Measurements from ENCODE around the gene ADRA2A. TPM values are rescaled to one million over a fixed set of nuclear protein-coding genes. Genes with fewer than 3 reads are reported as not detected.
A peak's percentile ranks its signal among the peaks of the same experiment; 100 is the strongest.

The ADRA2A gene
- total and polyA plus RNA-seq, 10 of the 15 experiments (the other 5 are each of a cell fraction or from before 2014, with no cell fraction given), result 0.08 TPM; not detected in 9

- no peak for ATAC-seq
- 15% methylated on average over 15 of the region's 18 CpGs for WGBS (ENCODE audit: insufficient coverage, insufficient replicate concordance, low lambda C conversion rate, missing lambda C conversion rate)
- Histone ChIP-seq H3K9ac (ENCODE audit: control insufficient read depth, insufficient read depth, low read length) (no peak overlapping the region), H3K27me3 (replicated peaks in 1 of 2; ENCODE audit: control insufficient read depth in 2 of 2, insufficient read depth in 2 of 2, low read length in 1 of 2) (peaks cover 10 to 23% of the 10 kb centered on the region in 2 experiments), H3K4me1 (ENCODE audit: control insufficient read depth, insufficient read depth, low read length) (no peaks in the 10 kb centered on the region), H3K9me3 (replicated peaks; ENCODE audit: control insufficient read depth, insufficient read depth, low read length) (no peaks in the 10 kb centered on the region; the same call in 2 of the 3 replicates), H3K4me3 (0 out of 2 replicates have a peak overlapping the region, but pooled peaks have one; percentile 45), H3K79me2 (ENCODE audit: control insufficient read depth, insufficient read depth, low read length) (no peaks in the 10 kb centered on the region), H3K36me3 (ENCODE audit: control insufficient read depth in 2 of 2, insufficient read depth in 2 of 2, low read length in 1 of 2) (no peaks in the 10 kb centered on the region), H3K27ac (ENCODE audit: control insufficient read depth, insufficient read depth) (no peak overlapping the region), H4K20me1 (ENCODE audit: control insufficient read depth, insufficient read depth) (no peaks in the 10 kb centered on the region), H2AFZ (ENCODE audit: control insufficient read depth, low read depth, low read length) (peak overlapping the region; percentile 46; the same call in 1 of the 2 replicates), H3K4me2 (ENCODE audit: control insufficient read depth, insufficient read depth) (peak overlapping the region; percentile 83)
- in situ Hi-C loops (cut with MboI) (no loop called here), intact Hi-C loops (cut with micrococcal nuclease; ENCODE audit: unreplicated experiment) (loop anchor here (5.0 to 10.0 kb wide), 2 partner anchors 331 to 522 kb away; no protein-coding TSS in a partner anchor)
- no TSS peak for BruUV-seq (replicated peaks)
- ChIA-PET RAD21 (ENCODE audit: unreplicated experiment) (interaction anchor here (1.1 kb wide), 1 partner anchor 344 kb away, joined by 3 read pairs; no protein-coding TSS in a partner anchor), CTCF (interaction anchor here (0.8 to 1.3 kb wide), 4 partner anchors 272 to 1061 kb away, joined by 3 to 5 read pairs (median 4); no protein-coding TSS in a partner anchor), SMC1A (ENCODE audit: uncharacterized antibody, unreplicated experiment) (interaction anchor here (1.3 to 1.7 kb wide), 4 partner anchors 11 to 523 kb away, joined by 3 to 5 read pairs (median 4); no protein-coding TSS in a partner anchor), POLR2A (no interaction called here)
- no peak for FAIRE-seq
- DNase-seq (ENCODE audit: low read depth, low spot score), result no peak
- TF ChIP-seq SUZ12 (IDR thresholded peaks at IDR 0.05; ENCODE audit: unreplicated experiment) (peak; percentile 19), EZH2 (IDR thresholded peaks at IDR 0.05; ENCODE audit: borderline replicate concordance, control insufficient read depth, low read depth, low read length) (0 out of 2 replicates have a peak, but pooled peaks have one; percentile 17), PRDM15 (CRISPR knock-in tag; IDR thresholded peaks at IDR 0.05) (no peak)
Observed at GRCh38 chr10:111075577-111076185, 1.1 kb upstream of the ADRA2A start.

Measured in GM12878 (cell line).